ENCODE results near the gene NCOA3.
A peak's percentile ranks its signal among the peaks of the same experiment; 100 is the strongest.
"Not testable (repeated sequence)": the region's sequence is repeated elsewhere in the genome, so short reads cannot be mapped to it uniquely, and the experiment has no call there.

NCOA3 gene

GRCh38 chr20:47489448-47489872 is 12.2 kb upstream of the NCOA3 start:
- H3K27ac ChIP-seq (ENCODE audit: insufficient read depth, low read length, poor library complexity, severe bottlenecking), result no peak overlapping the region
- peak in 2 of 3 donors; percentile 42 to 59 for DNase-seq

GRCh38 chr20:47490795-47491194 is 10.9 kb upstream of the NCOA3 start:
- Histone ChIP-seq H3K9me3 (ENCODE audit: control insufficient read depth, low read length) (no peaks in the 10 kb centered on the region), H3K4me3 (ENCODE audit: insufficient read depth, low read depth, low read length, poor library complexity, severe bottlenecking) (no peak overlapping the region), H3K4me1 (ENCODE audit: control insufficient read depth, insufficient read depth, low read length, poor library complexity, severe bottlenecking) (peaks cover 13% of the 10 kb centered on the region), H3K27me3 (replicated peaks; ENCODE audit: control insufficient read depth, insufficient read depth, low read length, poor library complexity, severe bottlenecking) (no peaks in the 10 kb centered on the region), H3K36me3 (ENCODE audit: control insufficient read depth, insufficient read depth, low read length) (no peaks in the 10 kb centered on the region), H3K27ac (ENCODE audit: insufficient read depth, low read length, poor library complexity, severe bottlenecking) (no peak overlapping the region)
- DNase-seq, result no peak

More at GRCh38 chr20:47489448-47489872, 12.2 kb upstream of the NCOA3 start:
- H3K4me3 ChIP-seq (ENCODE audit: insufficient read depth, low read depth, low read length, poor library complexity, severe bottlenecking), result no peak overlapping the region
- H3K27me3 ChIP-seq (replicated peaks; ENCODE audit: control insufficient read depth, insufficient read depth, low read length, poor library complexity, severe bottlenecking), result no peaks in the 10 kb centered on the region
- H3K9me3 ChIP-seq (ENCODE audit: control insufficient read depth, low read length), result no peaks in the 10 kb centered on the region
- no peaks in the 10 kb centered on the region for H3K36me3 ChIP-seq (ENCODE audit: control insufficient read depth, insufficient read depth, low read length)
- peaks cover 13% of the 10 kb centered on the region for H3K4me1 ChIP-seq (ENCODE audit: control insufficient read depth, insufficient read depth, low read length, poor library complexity, severe bottlenecking)

- Histone ChIP-seq H3K27me3 (replicated peaks; ENCODE audit: control insufficient read depth, insufficient read depth, low read length, poor library complexity, severe bottlenecking) (no peaks in the 10 kb centered on the region), H3K4me1 (ENCODE audit: control insufficient read depth, insufficient read depth, low read length, poor library complexity, severe bottlenecking) (peaks cover 13% of the 10 kb centered on the region), H3K9me3 (ENCODE audit: control insufficient read depth, low read length) (no peaks in the 10 kb centered on the region), H3K36me3 (ENCODE audit: control insufficient read depth, insufficient read depth, low read length) (no peaks in the 10 kb centered on the region), H3K4me3 (ENCODE audit: insufficient read depth, low read depth, low read length, poor library complexity, severe bottlenecking) (no peak overlapping the region), H3K27ac (ENCODE audit: insufficient read depth, low read length, poor library complexity, severe bottlenecking) (no peak overlapping the region)
- no peak for DNase-seq
Observed at GRCh38 chr20:47492284-47492683, 9.4 kb upstream of the NCOA3 start.

GRCh38 chr20:47493175-47493962 is 8.3 kb upstream of the NCOA3 start:
- H3K27me3 ChIP-seq (replicated peaks; ENCODE audit: control insufficient read depth, insufficient read depth, low read length, poor library complexity, severe bottlenecking), result no peaks in the 10 kb centered on the region
- H3K27ac ChIP-seq (ENCODE audit: insufficient read depth, low read length, poor library complexity, severe bottlenecking), result no peak overlapping the region
- peaks cover 8% of the 10 kb centered on the region for H3K4me1 ChIP-seq (ENCODE audit: control insufficient read depth, insufficient read depth, low read length, poor library complexity, severe bottlenecking)
- peak in 1 of 3 donors; percentile 27 for DNase-seq
- no peak overlapping the region for H3K4me3 ChIP-seq (ENCODE audit: insufficient read depth, low read depth, low read length, poor library complexity, severe bottlenecking)
- no peaks in the 10 kb centered on the region for H3K36me3 ChIP-seq (ENCODE audit: control insufficient read depth, insufficient read depth, low read length)
- H3K9me3 ChIP-seq (ENCODE audit: control insufficient read depth, low read length), result no peaks in the 10 kb centered on the region

GRCh38 chr20:47493963-47494293 is 7.8 kb upstream of the NCOA3 start:
- no peaks in the 10 kb centered on the region for H3K36me3 ChIP-seq (ENCODE audit: control insufficient read depth, insufficient read depth, low read length)
- H3K27ac ChIP-seq (ENCODE audit: insufficient read depth, low read length, poor library complexity, severe bottlenecking), result no peak overlapping the region
- H3K9me3 ChIP-seq (ENCODE audit: control insufficient read depth, low read length), result no peaks in the 10 kb centered on the region
- no peak for DNase-seq
- no peaks in the 10 kb centered on the region for H3K27me3 ChIP-seq (replicated peaks; ENCODE audit: control insufficient read depth, insufficient read depth, low read length, poor library complexity, severe bottlenecking)
- no peak overlapping the region for H3K4me3 ChIP-seq (ENCODE audit: insufficient read depth, low read depth, low read length, poor library complexity, severe bottlenecking)
- peaks cover 8% of the 10 kb centered on the region for H3K4me1 ChIP-seq (ENCODE audit: control insufficient read depth, insufficient read depth, low read length, poor library complexity, severe bottlenecking)

GRCh38 chr20:47494606-47495005 is 7.1 kb upstream of the NCOA3 start:
- H3K4me1 ChIP-seq (ENCODE audit: control insufficient read depth, insufficient read depth, low read length, poor library complexity, severe bottlenecking); H3K36me3 ChIP-seq (ENCODE audit: control insufficient read depth, insufficient read depth, low read length); H3K27me3 ChIP-seq (replicated peaks; ENCODE audit: control insufficient read depth, insufficient read depth, low read length, poor library complexity, severe bottlenecking); H3K9me3 ChIP-seq (ENCODE audit: control insufficient read depth, low read length); DNase-seq; H3K4me3 ChIP-seq (ENCODE audit: insufficient read depth, low read depth, low read length, poor library complexity, severe bottlenecking); H3K27ac ChIP-seq (ENCODE audit: insufficient read depth, low read length, poor library complexity, severe bottlenecking): not testable (repeated sequence)

GRCh38 chr20:47496118-47496517 is 5.6 kb upstream of the NCOA3 start:
- Histone ChIP-seq H3K4me3 (ENCODE audit: insufficient read depth, low read depth, low read length, poor library complexity, severe bottlenecking) (no peak overlapping the region), H3K9me3 (ENCODE audit: control insufficient read depth, low read length) (no peaks in the 10 kb centered on the region), H3K36me3 (ENCODE audit: control insufficient read depth, insufficient read depth, low read length) (no peaks in the 10 kb centered on the region), H3K27me3 (replicated peaks; ENCODE audit: control insufficient read depth, insufficient read depth, low read length, poor library complexity, severe bottlenecking) (no peaks in the 10 kb centered on the region), H3K27ac (ENCODE audit: insufficient read depth, low read length, poor library complexity, severe bottlenecking) (no peak overlapping the region), H3K4me1 (ENCODE audit: control insufficient read depth, insufficient read depth, low read length, poor library complexity, severe bottlenecking) (peaks cover 8% of the 10 kb centered on the region)
- no peak for DNase-seq

- Histone ChIP-seq H3K4me1 (ENCODE audit: control insufficient read depth, insufficient read depth, low read length, poor library complexity, severe bottlenecking) (peaks cover 1% of the 10 kb centered on the region), H3K4me3 (ENCODE audit: insufficient read depth, low read depth, low read length, poor library complexity, severe bottlenecking) (no peak overlapping the region), H3K36me3 (ENCODE audit: control insufficient read depth, insufficient read depth, low read length) (no peaks in the 10 kb centered on the region), H3K9me3 (ENCODE audit: control insufficient read depth, low read length) (no peaks in the 10 kb centered on the region), H3K27ac (ENCODE audit: insufficient read depth, low read length, poor library complexity, severe bottlenecking) (no peak overlapping the region), H3K27me3 (replicated peaks; ENCODE audit: control insufficient read depth, insufficient read depth, low read length, poor library complexity, severe bottlenecking) (no peaks in the 10 kb centered on the region)
- DNase-seq, result no peak
Observed at GRCh38 chr20:47498606-47499005, 3.1 kb upstream of the NCOA3 start.

- no peaks in the 10 kb centered on the region for H3K36me3 ChIP-seq (ENCODE audit: control insufficient read depth, insufficient read depth, low read length)
- H3K27me3 ChIP-seq (replicated peaks; ENCODE audit: control insufficient read depth, insufficient read depth, low read length, poor library complexity, severe bottlenecking), result no peaks in the 10 kb centered on the region
- H3K9me3 ChIP-seq (ENCODE audit: control insufficient read depth, low read length), result no peaks in the 10 kb centered on the region
- DNase-seq, result no peak
- no peak overlapping the region for H3K4me3 ChIP-seq (ENCODE audit: insufficient read depth, low read depth, low read length, poor library complexity, severe bottlenecking)
- H3K4me1 ChIP-seq (ENCODE audit: control insufficient read depth, insufficient read depth, low read length, poor library complexity, severe bottlenecking), result peaks cover 4% of the 10 kb centered on the region
- no peak overlapping the region for H3K27ac ChIP-seq (ENCODE audit: insufficient read depth, low read length, poor library complexity, severe bottlenecking)
Observed at GRCh38 chr20:47499053-47499452, 2.6 kb upstream of the NCOA3 start.

GRCh38 chr20:47500082-47500481 is 1.6 kb upstream of the NCOA3 start:
- not testable (repeated sequence) for H3K27me3 ChIP-seq (replicated peaks; ENCODE audit: control insufficient read depth, insufficient read depth, low read length, poor library complexity, severe bottlenecking); H3K4me1 ChIP-seq (ENCODE audit: control insufficient read depth, insufficient read depth, low read length, poor library complexity, severe bottlenecking); H3K9me3 ChIP-seq (ENCODE audit: control insufficient read depth, low read length); H3K27ac ChIP-seq (ENCODE audit: insufficient read depth, low read length, poor library complexity, severe bottlenecking); H3K36me3 ChIP-seq (ENCODE audit: control insufficient read depth, insufficient read depth, low read length); H3K4me3 ChIP-seq (ENCODE audit: insufficient read depth, low read depth, low read length, poor library complexity, severe bottlenecking); DNase-seq
